Neural progenitor cell (in vitro differentiated cells): Measurements from ENCODE around the gene COG2. TPM values are rescaled to one million over a fixed set of nuclear protein-coding genes. Genes with fewer than 3 reads are reported as not detected.

ENCODE experiments used
- DNase-seq: peaks from one replicate; pipeline ENCODE4 v3.0.0-alpha.2; 2016; ENCODE audit warnings: low spot score
- H2AFZ ChIP-seq: fragments of 200-600 bp; sonication (generic); replicated peaks from 2 replicates; pipeline ENCODE4 v1.6.1; 2016; ENCODE audit warnings: antibody characterized with exemption
- H3F3A ChIP-seq: fragments of 200-600 bp; sonication (generic); 2 replicates; pipeline ENCODE4 v1.6.1; 2016; ENCODE audit warnings: antibody characterized with exemption, low read depth
- H3K27ac ChIP-seq: fragments of 200-600 bp; sonication (generic); 2 replicates; pipeline ENCODE4 v1.5.1; 2016; ENCODE audit warnings: mild to moderate bottlenecking
- H3K27me3 ChIP-seq: fragments of 200-600 bp; sonication (generic); 2 replicates; pipeline ENCODE4 v1.6.1; 2016; ENCODE audit warnings: mild to moderate bottlenecking, moderate library complexity
- H3K36me3 ChIP-seq: fragments of 200-600 bp; sonication (generic); 2 replicates; pipeline ENCODE4 v1.5.1; 2016
- H3K4me1 ChIP-seq: fragments of 200-600 bp; sonication (generic); 2 replicates; pipeline ENCODE4 v1.6.1; 2016; ENCODE audit warnings: mixed run types
- H3K4me2 ChIP-seq: fragments of 200-600 bp; sonication (generic); 2 replicates; pipeline ENCODE4 v1.6.1; 2016
- H3K4me3 ChIP-seq: fragments of 200-600 bp; sonication (generic); 2 replicates; pipeline ENCODE4 v1.5.1; 2016
- H3K79me2 ChIP-seq: fragments of 200-600 bp; sonication (generic); 2 replicates; pipeline ENCODE4 v1.6.1; 2016; ENCODE audit warnings: low read depth
- H3K9ac ChIP-seq: fragments of 200-600 bp; sonication (generic); 2 replicates; pipeline ENCODE4 v1.6.1; 2016
- H3K9me3 ChIP-seq: fragments of 200-600 bp; sonication (generic); 2 replicates; pipeline ENCODE4 v1.5.1; 2016; ENCODE audit warnings: low read depth
- H4K20me1 ChIP-seq: fragments of 200-600 bp; sonication (generic); 2 replicates; pipeline ENCODE4 v1.6.1; 2016; ENCODE audit warnings: low read depth
- H3K27ac Mint-ChIP-seq: 3 replicates; pipeline ENCODE4 v1.8.0; 2021; ENCODE audit warnings: mixed read lengths
- H3K27me3 Mint-ChIP-seq: 2 replicates; pipeline ENCODE4 v1.8.0; 2022; ENCODE audit warnings: low read depth, mild to moderate bottlenecking, inconsistent platforms, moderate library complexity, mixed read lengths; ENCODE audit not compliant: insufficient read depth
- H3K36me3 Mint-ChIP-seq: 3 replicates; pipeline ENCODE4 v1.8.0; 2021; ENCODE audit warnings: mixed read lengths
- H3K4me1 Mint-ChIP-seq: 3 replicates; pipeline ENCODE4 v1.8.0; 2021; ENCODE audit warnings: mixed read lengths
- H3K4me3 Mint-ChIP-seq: 3 replicates; pipeline ENCODE4 v1.8.0; 2021; ENCODE audit warnings: mild to moderate bottlenecking, moderate library complexity, mixed read lengths
- H3K9me3 Mint-ChIP-seq: 3 replicates; pipeline ENCODE4 v1.8.0; 2020; ENCODE audit warnings: mixed read lengths
- CTCF ChIP-seq: fragments of 200-600 bp; sonication (generic); IDR thresholded peaks from 2 replicates; pipeline ENCODE4 v1.5.1; 2017; ENCODE audit warnings: antibody characterized with exemption, mild to moderate bottlenecking
- EZH2 ChIP-seq: fragments of 200-600 bp; sonication (generic); IDR thresholded peaks from 2 replicates; pipeline ENCODE4 v1.6.1; 2017; ENCODE audit warnings: antibody characterized with exemption, mild to moderate bottlenecking, moderate library complexity
- EZH2phosphoT487 ChIP-seq: fragments of 200-600 bp; sonication (generic); IDR thresholded peaks from 2 replicates; pipeline ENCODE4 v1.6.1; 2017; ENCODE audit warnings: antibody characterized with exemption
- total RNA-seq: library from RNA; depleted of rRNA; stranded (reverse); fragments of >200 nt; gene quantifications from 2 replicates; pipeline ENCODE4 v1.2.3, GENCODE V29; 2015; ENCODE audit warnings: low replicate concordance

The COG2 gene
- total RNA-seq, 1 donor from 2014 or later = 38.9 TPM

GRCh38 chr1:230595181-230595580 lies 47.1 kb upstream of the COG2 start:
- Mint-ChIP-seq H3K27me3 (peaks cover 5% of the 10 kb centered on the region), H3K36me3 (no peaks in the 10 kb centered on the region), H3K4me3 (no peak overlapping the region), H3K4me1 (no peaks in the 10 kb centered on the region), H3K9me3 (peaks cover 4% of the 10 kb centered on the region), H3K27ac (no peak overlapping the region)
- H3K36me3 ChIP-seq = peaks cover 6% of the 10 kb centered on the region
- no peak overlapping the region for H3K27ac ChIP-seq
- no peaks in the 10 kb centered on the region for H3F3A ChIP-seq
- H3K9ac ChIP-seq = no peak overlapping the region
- H4K20me1 ChIP-seq = no peaks in the 10 kb centered on the region
- H3K9me3 ChIP-seq = no peaks in the 10 kb centered on the region
- H3K4me2 ChIP-seq = no peak overlapping the region
- no peak overlapping the region for H2AFZ ChIP-seq
- H3K4me1 ChIP-seq = no peaks in the 10 kb centered on the region
- no peak for TF ChIP-seq EZH2
- no peak for TF ChIP-seq CTCF
- no peak for TF ChIP-seq EZH2phosphoT487
- H3K4me3 ChIP-seq = no peak overlapping the region
- no peak for DNase-seq
- H3K79me2 ChIP-seq = no peaks in the 10 kb centered on the region
- no peaks in the 10 kb centered on the region for H3K27me3 ChIP-seq

- no peak for TF ChIP-seq CTCF
- TF ChIP-seq EZH2phosphoT487 = no peak
- TF ChIP-seq EZH2 = no peak
- H3K4me2 ChIP-seq = no peak overlapping the region
- H4K20me1 ChIP-seq = no peaks in the 10 kb centered on the region
Observed at GRCh38 chr1:230596306-230596705, 46.0 kb upstream of the COG2 start.

GRCh38 chr1:230598745-230599144 lies 43.5 kb upstream of the COG2 start:
- H2AFZ ChIP-seq = no peak overlapping the region
- Mint-ChIP-seq H3K4me1 (no peaks in the 10 kb centered on the region), H3K9me3 (peaks cover 15% of the 10 kb centered on the region), H3K4me3 (no peak overlapping the region), H3K27me3 (peaks cover 3% of the 10 kb centered on the region), H3K27ac (no peak overlapping the region), H3K36me3 (no peaks in the 10 kb centered on the region)
- no peak overlapping the region for H3K4me3 ChIP-seq
- no peak overlapping the region for H3K4me2 ChIP-seq
- H3K79me2 ChIP-seq = no peaks in the 10 kb centered on the region
- no peak overlapping the region for H3K9ac ChIP-seq
- H3K36me3 ChIP-seq = peaks cover 6% of the 10 kb centered on the region
- H3K4me1 ChIP-seq = no peaks in the 10 kb centered on the region
- no peaks in the 10 kb centered on the region for H3F3A ChIP-seq
- no peaks in the 10 kb centered on the region for H4K20me1 ChIP-seq
- no peak overlapping the region for H3K27ac ChIP-seq
- DNase-seq = no peak
- TF ChIP-seq CTCF (no peak), EZH2phosphoT487 (no peak), EZH2 (no peak)
- no peaks in the 10 kb centered on the region for H3K9me3 ChIP-seq
- no peaks in the 10 kb centered on the region for H3K27me3 ChIP-seq

More at GRCh38 chr1:230596306-230596705, 46.0 kb upstream of the COG2 start:
- Histone ChIP-seq H3K79me2 (no peaks in the 10 kb centered on the region), H2AFZ (no peak overlapping the region), H3K36me3 (peaks cover 6% of the 10 kb centered on the region), H3K27me3 (no peaks in the 10 kb centered on the region), H3K4me1 (no peaks in the 10 kb centered on the region), H3K27ac (no peak overlapping the region), H3F3A (no peaks in the 10 kb centered on the region), H3K9me3 (no peaks in the 10 kb centered on the region), H3K4me3 (no peak overlapping the region), H3K9ac (no peak overlapping the region)
- DNase-seq = no peak
- Mint-ChIP-seq H3K4me1 (no peaks in the 10 kb centered on the region), H3K9me3 (peaks cover 4% of the 10 kb centered on the region), H3K27ac (no peak overlapping the region), H3K4me3 (no peak overlapping the region), H3K36me3 (no peaks in the 10 kb centered on the region), H3K27me3 (peaks cover 5% of the 10 kb centered on the region)
